Right lobe of liver (tissue), 6 donors: ENCODE data around the gene GRIK1. TPM values are rescaled to one million over a fixed set of nuclear protein-coding genes. Genes with fewer than 3 reads are reported as not detected.

Source experiments
- ATAC-seq, 4 donors: fragments of 200-7000 bp; cut with Tn5 transposase; one replicate each; pipeline ENCODE4 v1.9.1; 2020; ENCODE audit warnings: mild to moderate bottlenecking in 4 of 4, moderate library complexity in 4 of 4
- DNase-seq, 3 donors: peaks; one replicate each; pipeline ENCODE4 v3.0.0-alpha.2; 2020
- H3K27ac ChIP-seq, 3 donors: fragments of 200-600 bp; one replicate each; pipeline ENCODE4 v1.8.0; 2022
- H3K27me3 ChIP-seq, 2 donors: fragments of 200-600 bp; one replicate each; pipeline ENCODE4 v1.8.0; 2022
- H3K36me3 ChIP-seq, 4 donors: fragments of 200-600 bp; sonication (generic) in 1 of 4; one replicate each; pipeline versions ENCODE4 v1.5.1 to v1.8.0; 2017 to 2022; ENCODE audit warnings: control low read depth in 1 of 4
- H3K4me1 ChIP-seq, 4 donors: fragments of 200-600 bp; sonication (generic) in 1 of 4; one replicate each; pipeline versions ENCODE4 v1.5.1 to v1.8.0; 2017 to 2022; ENCODE audit warnings: control low read depth in 1 of 4
- H3K4me3 ChIP-seq, 3 donors: fragments of 200-600 bp; one replicate each; pipeline ENCODE4 v1.8.0; 2022
- H3K9me3 ChIP-seq, 4 donors: fragments of 200-600 bp; sonication (generic) in 1 of 4; one replicate each; pipeline versions ENCODE4 v1.5.1 to v1.8.0; 2017 to 2022; ENCODE audit warnings: control low read depth in 1 of 4
- POLR2A ChIP-seq: fragments of 450-650 bp; IDR thresholded peaks from one replicate; pipeline ENCODE4 v1.6.1; 2017; ENCODE audit warnings: antibody characterized with exemption, mild to moderate bottlenecking
- WGBS: methylation state at CpG from one replicate; pipeline ENCODE4 v1.1.6; 2018; ENCODE audit warnings: low coverage, low lambda C conversion rate; ENCODE audit not compliant: insufficient coverage; ENCODE audit errors: missing lambda C conversion rate; 5-methylcytosine and 5-hydroxymethylcytosine counted together
- intact Hi-C, 2 donors: fragments of 100-400 bp; cut with DNase I; formaldehyde crosslinking; loops; one replicate each; pipeline versions ENCODE4 v1.11.2 to v1.14.1; 2022
- total RNA-seq, 6 experiments: library from RNA; depleted of rRNA in 2 of 6; stranded (reverse); fragments of >200 nt in 2 of 6; fragmentation: NEBNext Ultra II Directional in 3 of 6; extraction: Animal tissue kit (Norgen Biotek cat#: 25700) in 3 of 6; gene quantifications; one replicate each; pipeline versions ENCODE4 v1.1.0 to v1.2.4, GENCODE V29; 2016 to 2023
- TF ChIP-seq, protein P1 (sequence below), 4 donors: fragments of 200-600 bp in 3 of 4; fragments of 450-650 bp in 1 of 4; IDR thresholded peaks; one replicate each; pipeline versions ENCODE4 v1.5.1 to v1.8.0; 2016 to 2022; ENCODE audit warnings: antibody characterized with exemption in 4 of 4, mild to moderate bottlenecking in 2 of 4
- donor health status: DM: no; HTN: yes; CAD: no.
- donor health status: DM: no; HTN: no; CAD: no.
- donor health status: DM: no; HTN: no; CAD: no.
- donor health status: DM: no; HTN: yes; CAD: no.
- donor health status: DM: no; HTN: yes; CAD: no.

Gene GRIK1
- total RNA-seq, 6 experiments from 2014 or later = not detected

DNA sequence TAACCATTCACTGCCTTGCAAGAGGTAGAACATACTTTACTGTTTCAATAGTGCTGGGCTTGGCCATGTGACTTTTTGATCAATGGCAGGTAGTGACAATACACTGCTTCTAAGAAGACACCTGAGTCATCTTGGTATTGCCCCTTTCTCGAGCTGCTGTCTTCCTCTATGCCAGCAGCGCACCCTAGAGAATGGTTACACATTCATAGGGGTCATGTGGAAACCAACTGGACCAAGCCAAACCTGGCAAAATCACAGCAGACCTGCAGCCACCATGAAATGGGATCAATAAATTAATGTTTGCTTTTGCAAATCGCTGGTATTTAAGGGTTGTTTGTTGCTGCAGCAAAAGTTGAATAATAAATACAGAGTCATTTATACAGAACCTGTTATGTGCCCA lies 122.3 kb downstream of the GRIK1 start:
- no peak overlapping the region for H3K4me3 ChIP-seq
- TF ChIP-seq POLR2A = no peak
- TF ChIP-seq, protein P1, sequence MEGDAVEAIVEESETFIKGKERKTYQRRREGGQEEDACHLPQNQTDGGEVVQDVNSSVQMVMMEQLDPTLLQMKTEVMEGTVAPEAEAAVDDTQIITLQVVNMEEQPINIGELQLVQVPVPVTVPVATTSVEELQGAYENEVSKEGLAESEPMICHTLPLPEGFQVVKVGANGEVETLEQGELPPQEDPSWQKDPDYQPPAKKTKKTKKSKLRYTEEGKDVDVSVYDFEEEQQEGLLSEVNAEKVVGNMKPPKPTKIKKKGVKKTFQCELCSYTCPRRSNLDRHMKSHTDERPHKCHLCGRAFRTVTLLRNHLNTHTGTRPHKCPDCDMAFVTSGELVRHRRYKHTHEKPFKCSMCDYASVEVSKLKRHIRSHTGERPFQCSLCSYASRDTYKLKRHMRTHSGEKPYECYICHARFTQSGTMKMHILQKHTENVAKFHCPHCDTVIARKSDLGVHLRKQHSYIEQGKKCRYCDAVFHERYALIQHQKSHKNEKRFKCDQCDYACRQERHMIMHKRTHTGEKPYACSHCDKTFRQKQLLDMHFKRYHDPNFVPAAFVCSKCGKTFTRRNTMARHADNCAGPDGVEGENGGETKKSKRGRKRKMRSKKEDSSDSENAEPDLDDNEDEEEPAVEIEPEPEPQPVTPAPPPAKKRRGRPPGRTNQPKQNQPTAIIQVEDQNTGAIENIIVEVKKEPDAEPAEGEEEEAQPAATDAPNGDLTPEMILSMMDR (IDR thresholded peaks at IDR 0.05) = peak in 1 of 4 donors; percentile 6
- H3K36me3 ChIP-seq = no peaks in the 10 kb centered on the region
- peak in 2 of 3 donors; percentile 26 to 46 for DNase-seq
- intact Hi-C loops = no loop called here
- ATAC-seq = peak; percentile 62 to 82 (median 74)
- no peaks in the 10 kb centered on the region for H3K9me3 ChIP-seq
- H3K4me1 ChIP-seq = peaks cover 0 to 40% (median 12%) of the 10 kb centered on the region in 4 donors
- WGBS = 18% methylated on average over 3 of the region's 3 CpGs
- H3K27ac ChIP-seq = no peak overlapping the region
- no peaks in the 10 kb centered on the region for H3K27me3 ChIP-seq

DNA sequence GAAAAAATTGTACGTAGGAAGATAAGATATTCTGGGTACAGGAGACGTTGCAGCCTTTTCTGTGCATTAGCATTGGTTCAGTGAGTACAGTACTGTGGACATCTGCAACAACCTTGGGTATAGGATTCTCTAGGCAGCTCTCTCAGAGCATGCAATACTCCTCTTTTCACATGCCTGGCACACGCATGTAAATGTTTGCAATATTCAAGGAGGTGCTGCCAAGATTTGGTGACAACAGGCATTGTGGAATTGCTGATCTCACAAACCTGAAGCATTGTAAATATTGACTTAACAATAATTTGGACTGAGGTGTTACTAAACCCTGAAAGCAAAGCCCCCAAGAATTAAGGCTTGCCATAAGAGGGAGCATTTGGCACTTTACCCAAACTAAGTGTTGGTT lies 126.8 kb downstream of the GRIK1 start:
- no peaks in the 10 kb centered on the region for H3K36me3 ChIP-seq
- no peak for DNase-seq
- H3K4me1 ChIP-seq = peaks cover 0 to 15% (median 3%) of the 10 kb centered on the region in 4 donors
- peak; percentile 25 to 48 (median 28) for ATAC-seq
- WGBS = 43% methylated on average over 3 of the region's 3 CpGs
- no peaks in the 10 kb centered on the region for H3K27me3 ChIP-seq
- H3K4me3 ChIP-seq = no peak overlapping the region
- no peak overlapping the region for H3K27ac ChIP-seq
- intact Hi-C loops = no loop called here
- H3K9me3 ChIP-seq = no peaks in the 10 kb centered on the region
- TF ChIP-seq, protein P1 (IDR thresholded peaks at IDR 0.05) = no peak
- TF ChIP-seq POLR2A = no peak

DNA sequence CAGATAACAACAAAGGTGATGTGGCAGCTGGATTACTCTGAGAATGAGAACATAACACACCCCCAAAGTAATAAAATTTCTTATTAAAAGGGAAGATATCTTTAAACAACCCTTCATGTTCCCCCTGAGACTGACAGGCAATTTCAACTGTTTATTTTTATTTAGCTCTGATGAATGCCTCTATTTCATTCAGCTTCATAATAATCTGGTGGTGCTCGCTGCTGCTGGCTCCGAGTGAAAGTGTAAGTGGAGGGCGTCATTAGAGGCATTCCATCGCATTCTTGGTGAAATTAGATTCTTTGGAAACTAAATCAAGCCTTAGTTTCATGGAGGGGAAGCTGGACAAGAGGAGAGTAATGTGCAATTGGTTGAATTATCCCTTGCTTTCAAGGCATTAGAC lies 128.9 kb downstream of the GRIK1 start:
- 79% methylated on average over 4 of the region's 4 CpGs for WGBS
- H3K27ac ChIP-seq = no peak overlapping the region
- no peaks in the 10 kb centered on the region for H3K36me3 ChIP-seq
- no peaks in the 10 kb centered on the region for H3K27me3 ChIP-seq
- no peaks in the 10 kb centered on the region for H3K9me3 ChIP-seq
- peaks cover 0 to 8% (median 0%) of the 10 kb centered on the region in 4 donors for H3K4me1 ChIP-seq
- intact Hi-C loops = no loop called here
- DNase-seq (no peak), ATAC-seq (no peak)
- no peak overlapping the region for H3K4me3 ChIP-seq
- TF ChIP-seq, protein P1 (IDR thresholded peaks at IDR 0.05) = no peak
- TF ChIP-seq POLR2A = no peak

DNA sequence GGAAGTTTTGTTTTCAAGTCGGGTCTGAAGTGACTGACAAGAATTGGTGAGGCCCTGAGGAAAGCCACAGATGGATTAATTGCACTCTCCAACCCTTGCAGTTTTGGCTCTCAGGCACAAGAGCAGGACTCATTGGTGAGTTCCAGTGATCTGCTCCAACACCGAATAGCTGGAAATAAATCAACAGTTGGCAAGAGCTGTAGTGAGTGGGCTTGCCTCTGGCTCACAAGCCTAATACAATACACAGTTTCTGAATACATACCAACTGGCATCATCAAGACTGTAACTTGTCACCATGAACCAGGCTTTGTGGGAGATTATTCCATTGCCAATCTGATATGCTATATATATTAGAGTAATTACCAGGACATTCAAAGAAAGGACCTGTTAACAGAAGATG lies 131.6 kb downstream of the GRIK1 start:
- Histone ChIP-seq H3K27ac (no peak overlapping the region), H3K9me3 (no peaks in the 10 kb centered on the region), H3K4me3 (no peak overlapping the region), H3K36me3 (no peaks in the 10 kb centered on the region), H3K4me1 (peaks cover 0 to 3% (median 0%) of the 10 kb centered on the region in 4 donors), H3K27me3 (no peaks in the 10 kb centered on the region)
- intact Hi-C loops = no loop called here
- ATAC-seq = no peak
- TF ChIP-seq, protein P1 (IDR thresholded peaks at IDR 0.05) = no peak
- TF ChIP-seq POLR2A = no peak
- WGBS = 38% methylated on average over 1 of the region's 2 CpGs
- DNase-seq = no peak

DNA sequence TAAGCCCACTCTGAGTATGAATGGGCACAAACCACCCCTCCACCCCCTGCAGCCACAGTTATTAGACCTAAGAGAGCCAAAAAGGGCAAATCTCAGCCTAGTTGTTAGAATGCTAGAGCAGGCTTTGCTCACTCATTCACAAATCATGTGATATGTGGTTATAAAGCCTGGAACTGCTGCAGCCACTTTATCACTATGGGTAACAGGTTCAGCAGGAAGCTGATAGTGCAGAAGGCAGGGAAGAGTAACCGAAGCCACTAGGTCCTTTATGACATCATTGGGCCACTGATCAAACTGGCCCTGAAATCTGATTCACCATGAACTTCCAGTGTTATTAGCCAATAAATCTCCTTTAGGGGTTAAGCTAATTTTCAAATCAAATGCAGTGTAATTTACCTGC lies 134.7 kb downstream of the GRIK1 start:
- Histone ChIP-seq H3K27ac (no peak overlapping the region), H3K9me3 (no peaks in the 10 kb centered on the region), H3K4me3 (no peak overlapping the region), H3K36me3 (no peaks in the 10 kb centered on the region), H3K4me1 (no peaks in the 10 kb centered on the region), H3K27me3 (no peaks in the 10 kb centered on the region)
- no peak for DNase-seq
- TF ChIP-seq, protein P1 (IDR thresholded peaks at IDR 0.05) = no peak
- TF ChIP-seq POLR2A = no peak
- no CpG with 5 or more reads among the region's 1 CpG for WGBS
- intact Hi-C loops = no loop called here
- no peak for ATAC-seq
